Cardiac muscle cell (in vitro differentiated cells and primary cell): Measurements from ENCODE around the gene PODXL2. TPM values are rescaled to one million over a fixed set of nuclear protein-coding genes. Genes with fewer than 3 reads are reported as not detected.
"Not testable (repeated sequence)": the region's sequence is repeated elsewhere in the genome, so short reads cannot be mapped to it uniquely, and the experiment has no call there.

ENCODE experiments used
- DNase-seq, 2 donors: peaks; one replicate each; pipeline versions ENCODE4 v3.0.0 to v3.0.0-alpha.2; 2010 to 2017; ENCODE audit warnings: low read depth in 1 of 2, low spot score in 1 of 2
- H3K27ac ChIP-seq: fragments of 200-600 bp; sonication (generic); 2 replicates; pipeline ENCODE4 v1.5.1; 2016
- H3K27me3 ChIP-seq: fragments of 200-600 bp; sonication (generic); 2 replicates; pipeline ENCODE4 v1.6.0; 2016; ENCODE audit warnings: control low read depth
- H3K36me3 ChIP-seq: fragments of 200-600 bp; sonication (generic); 2 replicates; pipeline ENCODE4 v1.5.1; 2016; ENCODE audit warnings: control low read depth
- H3K4me1 ChIP-seq: fragments of 200-600 bp; sonication (generic); 2 replicates; pipeline ENCODE4 v1.8.1; 2017; ENCODE audit warnings: low read depth, mild to moderate bottlenecking, mixed run types
- H3K4me3 ChIP-seq: fragments of 200-600 bp; sonication (generic); 2 replicates; pipeline ENCODE4 v1.5.1; 2016; ENCODE audit warnings: mild to moderate bottlenecking
- H3K9me3 ChIP-seq: fragments of 200-600 bp; sonication (generic); 2 replicates; pipeline ENCODE4 v1.5.1; 2017; ENCODE audit warnings: low read depth, mild to moderate bottlenecking, control low read depth
- CTCF ChIP-seq: IDR thresholded peaks from 2 replicates; pipeline ENCODE4 v1.5.1; 2012; ENCODE audit warnings: low read depth, mild to moderate bottlenecking, low read length
- polyA plus RNA-seq: library from polyadenylated mRNA; unstranded; fragments of >200 nt; fragmentation: Nextera tagmentation; extraction: Ambion mirVana; gene quantifications from 2 replicates; pipeline ENCODE4 v1.2.1, GENCODE V29; 2016
- total RNA-seq: library from RNA; depleted of rRNA; stranded (reverse); fragments of >200 nt; gene quantifications from 2 replicates; pipeline ENCODE4 v1.2.3, GENCODE V29; 2016

PODXL2 gene
- total and polyA plus RNA-seq, 2 experiments from 2014 or later: 16.0 to 24.9 TPM

- Histone ChIP-seq H3K27ac (no peak overlapping the region), H3K4me3 (no peak overlapping the region), H3K36me3 (no peaks in the 10 kb centered on the region), H3K4me1 (peaks cover 4% of the 10 kb centered on the region), H3K9me3 (no peaks in the 10 kb centered on the region), H3K27me3 (no peaks in the 10 kb centered on the region)
- no peak for TF ChIP-seq CTCF
- DNase-seq: no peak
These were observed 69.9 kb downstream of the PODXL2 start for GRCh38 chr3:127698691-127699415.

GRCh38 chr3:127699416-127700300 lies 70.7 kb downstream of the PODXL2 start:
- H3K27me3 ChIP-seq: no peaks in the 10 kb centered on the region
- DNase-seq: no peak
- no peak for TF ChIP-seq CTCF
- no peaks in the 10 kb centered on the region for H3K36me3 ChIP-seq
- H3K9me3 ChIP-seq: no peaks in the 10 kb centered on the region
- no peak overlapping the region for H3K27ac ChIP-seq
- H3K4me1 ChIP-seq: peaks cover 4% of the 10 kb centered on the region
- no peak overlapping the region for H3K4me3 ChIP-seq

- no peaks in the 10 kb centered on the region for H3K9me3 ChIP-seq
- no peak overlapping the region for H3K27ac ChIP-seq
- peaks cover 4% of the 10 kb centered on the region for H3K4me1 ChIP-seq
- no peaks in the 10 kb centered on the region for H3K36me3 ChIP-seq
- no peak overlapping the region for H3K4me3 ChIP-seq
- TF ChIP-seq CTCF: no peak
- no peaks in the 10 kb centered on the region for H3K27me3 ChIP-seq
- DNase-seq: no peak
These were observed 71.4 kb downstream of the PODXL2 start for GRCh38 chr3:127700406-127700805.

GRCh38 chr3:127701280-127701911 lies 72.4 kb downstream of the PODXL2 start:
- no peak for TF ChIP-seq CTCF
- Histone ChIP-seq H3K4me3 (no peak overlapping the region), H3K27me3 (no peaks in the 10 kb centered on the region), H3K36me3 (no peaks in the 10 kb centered on the region), H3K4me1 (peaks cover 4% of the 10 kb centered on the region), H3K9me3 (no peaks in the 10 kb centered on the region), H3K27ac (no peak overlapping the region)
- DNase-seq: no peak

GRCh38 chr3:127702151-127702578 lies 73.2 kb downstream of the PODXL2 start:
- peaks cover 8% of the 10 kb centered on the region for H3K4me1 ChIP-seq
- H3K9me3 ChIP-seq: no peaks in the 10 kb centered on the region
- H3K4me3 ChIP-seq: no peak overlapping the region
- no peaks in the 10 kb centered on the region for H3K27me3 ChIP-seq
- TF ChIP-seq CTCF: no peak
- no peak overlapping the region for H3K27ac ChIP-seq
- H3K36me3 ChIP-seq: no peaks in the 10 kb centered on the region
- peak in 1 of 2 donors; percentile 60 for DNase-seq

GRCh38 chr3:127704840-127705239 lies 75.9 kb downstream of the PODXL2 start:
- DNase-seq, H3K36me3 ChIP-seq, H3K27me3 ChIP-seq, H3K9me3 ChIP-seq, H3K27ac ChIP-seq, H3K4me3 ChIP-seq: not testable (repeated sequence)
- peaks cover 13% of the 10 kb centered on the region for H3K4me1 ChIP-seq
